Thoracic aorta (tissue), 2 donors: Measurements from ENCODE around the gene RAD21L1. TPM values are rescaled to one million over a fixed set of nuclear protein-coding genes. Genes with fewer than 3 reads are reported as not detected.
"Not testable (repeated sequence)": the region's sequence is repeated elsewhere in the genome, so short reads cannot be mapped to it uniquely, and the experiment has no call there.

Experiments used
- ATAC-seq: fragments of 150-250 bp; one replicate; pipeline ENCODE4 v1.8.0; 2017; ENCODE audit warnings: low read depth; ENCODE audit not compliant: insufficient number of reproducible peaks, low FRiP score
- DNase-seq: peaks from one replicate; pipeline ENCODE4 v3.0.0-alpha.2; 2020; ENCODE audit warnings: low spot score
- H3K27ac ChIP-seq, 2 donors: fragments of 200-600 bp; sonication (generic); 1 replicate in 1 of 2; 2 replicates in 1 of 2; pipeline ENCODE4 v1.5.1; 2016; ENCODE audit warnings: mild to moderate bottlenecking in 2 of 2, moderate library complexity in 2 of 2
- H3K27me3 ChIP-seq: fragments of 200-600 bp; sonication (generic); replicated peaks from 2 replicates; pipeline ENCODE4 v1.6.0; 2016; ENCODE audit warnings: mild to moderate bottlenecking; ENCODE audit not compliant: insufficient read depth
- H3K36me3 ChIP-seq: fragments of 200-600 bp; sonication (generic); one replicate; pipeline ENCODE4 v1.5.1; 2016
- H3K4me1 ChIP-seq, 2 donors: fragments of 200-600 bp; sonication (generic); 1 replicate in 1 of 2; 2 replicates in 1 of 2; pipeline versions ENCODE4 v1.5.1 to v1.6.0; 2016; ENCODE audit warnings: low read depth in 2 of 2, mild to moderate bottlenecking in 1 of 2; ENCODE audit not compliant: control insufficient read depth in 1 of 2
- H3K4me3 ChIP-seq: fragments of 200-600 bp; sonication (generic); 2 replicates; pipeline ENCODE4 v1.5.1; 2016; ENCODE audit warnings: mild to moderate bottlenecking
- H3K9me3 ChIP-seq: fragments of 200-600 bp; sonication (generic); 2 replicates; pipeline ENCODE4 v1.5.1; 2016
- CTCF ChIP-seq: fragments of 200-600 bp; sonication (generic); IDR thresholded peaks from one replicate; pipeline ENCODE4 v1.5.1; 2019; ENCODE audit warnings: antibody characterized with exemption
- total RNA-seq, 2 donors: library from RNA; depleted of rRNA; stranded (reverse); fragments of >200 nt; gene quantifications; one replicate each; pipeline versions ENCODE4 v1.1.0 to v1.2.3, GENCODE V29; 2016

The RAD21L1 gene
- total RNA-seq, 2 donors from 2014 or later = not detected

- H3K27me3 ChIP-seq = no peaks in the 10 kb centered on the region
- TF ChIP-seq CTCF = no peak
- ATAC-seq = no peak
Measured at GRCh38 chr20:1215386-1216170, 10.3 kb upstream of the RAD21L1 start.

GRCh38 chr20:1216527-1217427 is 9.1 kb upstream of the RAD21L1 start:
- H3K4me3 ChIP-seq, H3K9me3 ChIP-seq, ATAC-seq, H3K4me1 ChIP-seq, H3K27me3 ChIP-seq, H3K36me3 ChIP-seq, H3K27ac ChIP-seq, DNase-seq: not testable (repeated sequence)

More at GRCh38 chr20:1215386-1216170, 10.3 kb upstream of the RAD21L1 start:
- Histone ChIP-seq H3K36me3 (no peaks in the 10 kb centered on the region), H3K27ac (no peak overlapping the region), H3K4me1 (no peaks in the 10 kb centered on the region), H3K9me3 (no peaks in the 10 kb centered on the region), H3K4me3 (no peak overlapping the region)
- DNase-seq = no peak

- H3K27ac ChIP-seq, H3K9me3 ChIP-seq, H3K27me3 ChIP-seq, H3K4me3 ChIP-seq, DNase-seq, H3K36me3 ChIP-seq, ATAC-seq: not testable (repeated sequence)
- H3K4me1 ChIP-seq = peaks cover 6 to 10% of the 10 kb centered on the region in 2 donors
Measured at GRCh38 chr20:1222750-1223149, 3.1 kb upstream of the RAD21L1 start.

GRCh38 chr20:1224205-1224890 is 1.5 kb upstream of the RAD21L1 start:
- DNase-seq = no peak
- Histone ChIP-seq H3K9me3 (no peaks in the 10 kb centered on the region), H3K27ac (no peak overlapping the region), H3K4me3 (no peak overlapping the region), H3K36me3 (no peaks in the 10 kb centered on the region), H3K27me3 (peaks cover 6% of the 10 kb centered on the region), H3K4me1 (peaks cover 6 to 10% of the 10 kb centered on the region in 2 donors)
- no peak for ATAC-seq
- no peak for TF ChIP-seq CTCF

GRCh38 chr20:1225263-1225782 is 521 bp upstream of the RAD21L1 start:
- ATAC-seq (no peak), DNase-seq (no peak)
- Histone ChIP-seq H3K4me1 (peaks cover 6 to 10% of the 10 kb centered on the region in 2 donors), H3K27me3 (peaks cover 11% of the 10 kb centered on the region), H3K27ac (no peak overlapping the region), H3K36me3 (no peaks in the 10 kb centered on the region), H3K9me3 (no peaks in the 10 kb centered on the region), H3K4me3 (peak overlapping the region; percentile 62)
- TF ChIP-seq CTCF = no peak
